ENCODE results near the gene ALKBH5. TPM values are rescaled to one million over a fixed set of nuclear protein-coding genes. Genes with fewer than 3 reads are reported as not detected.

The ALKBH5 gene
- total RNA-seq, 4 donors from 2014 or later, result 67.1 to 92.7 (median 73.2) TPM

GRCh38 chr17:18151290-18151689, 32.3 kb upstream of the ALKBH5 start:
- WGBS, result 89% methylated on average over 8 of the region's 9 CpGs
- Histone ChIP-seq H3K4me3 (no peak overlapping the region), H3K27ac (no peak overlapping the region), H3K9me3 (no peaks in the 10 kb centered on the region), H3K36me3 (no peaks in the 10 kb centered on the region), H3K27me3 (no peaks in the 10 kb centered on the region), H3K4me1 (peaks cover 11% of the 10 kb centered on the region)
- DNase-seq (ENCODE audit: low spot score in 2 of 2), result no peak
- TF ChIP-seq POLR2A (IDR thresholded peaks at IDR 0.05) (no peak), POLR2AphosphoS5 (IDR thresholded peaks at IDR 0.05) (no peak), EP300 (IDR thresholded peaks at IDR 0.05) (no peak)
- TF ChIP-seq, protein P1, sequence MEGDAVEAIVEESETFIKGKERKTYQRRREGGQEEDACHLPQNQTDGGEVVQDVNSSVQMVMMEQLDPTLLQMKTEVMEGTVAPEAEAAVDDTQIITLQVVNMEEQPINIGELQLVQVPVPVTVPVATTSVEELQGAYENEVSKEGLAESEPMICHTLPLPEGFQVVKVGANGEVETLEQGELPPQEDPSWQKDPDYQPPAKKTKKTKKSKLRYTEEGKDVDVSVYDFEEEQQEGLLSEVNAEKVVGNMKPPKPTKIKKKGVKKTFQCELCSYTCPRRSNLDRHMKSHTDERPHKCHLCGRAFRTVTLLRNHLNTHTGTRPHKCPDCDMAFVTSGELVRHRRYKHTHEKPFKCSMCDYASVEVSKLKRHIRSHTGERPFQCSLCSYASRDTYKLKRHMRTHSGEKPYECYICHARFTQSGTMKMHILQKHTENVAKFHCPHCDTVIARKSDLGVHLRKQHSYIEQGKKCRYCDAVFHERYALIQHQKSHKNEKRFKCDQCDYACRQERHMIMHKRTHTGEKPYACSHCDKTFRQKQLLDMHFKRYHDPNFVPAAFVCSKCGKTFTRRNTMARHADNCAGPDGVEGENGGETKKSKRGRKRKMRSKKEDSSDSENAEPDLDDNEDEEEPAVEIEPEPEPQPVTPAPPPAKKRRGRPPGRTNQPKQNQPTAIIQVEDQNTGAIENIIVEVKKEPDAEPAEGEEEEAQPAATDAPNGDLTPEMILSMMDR (IDR thresholded peaks at IDR 0.05), result no peak

GRCh38 chr17:18155179-18155578, 28.4 kb upstream of the ALKBH5 start:
- Histone ChIP-seq H3K4me1 (peaks cover 27% of the 10 kb centered on the region), H3K27ac (no peak overlapping the region), H3K27me3 (no peaks in the 10 kb centered on the region), H3K4me3 (no peak overlapping the region), H3K36me3 (no peaks in the 10 kb centered on the region), H3K9me3 (no peaks in the 10 kb centered on the region)
- TF ChIP-seq EP300 (IDR thresholded peaks at IDR 0.05), result no peak
- TF ChIP-seq, protein P1 (IDR thresholded peaks at IDR 0.05), result no peak
- 100% methylated on average over 4 of the region's 14 CpGs for WGBS
- no peak for DNase-seq (ENCODE audit: low spot score in 2 of 2)

DNA sequence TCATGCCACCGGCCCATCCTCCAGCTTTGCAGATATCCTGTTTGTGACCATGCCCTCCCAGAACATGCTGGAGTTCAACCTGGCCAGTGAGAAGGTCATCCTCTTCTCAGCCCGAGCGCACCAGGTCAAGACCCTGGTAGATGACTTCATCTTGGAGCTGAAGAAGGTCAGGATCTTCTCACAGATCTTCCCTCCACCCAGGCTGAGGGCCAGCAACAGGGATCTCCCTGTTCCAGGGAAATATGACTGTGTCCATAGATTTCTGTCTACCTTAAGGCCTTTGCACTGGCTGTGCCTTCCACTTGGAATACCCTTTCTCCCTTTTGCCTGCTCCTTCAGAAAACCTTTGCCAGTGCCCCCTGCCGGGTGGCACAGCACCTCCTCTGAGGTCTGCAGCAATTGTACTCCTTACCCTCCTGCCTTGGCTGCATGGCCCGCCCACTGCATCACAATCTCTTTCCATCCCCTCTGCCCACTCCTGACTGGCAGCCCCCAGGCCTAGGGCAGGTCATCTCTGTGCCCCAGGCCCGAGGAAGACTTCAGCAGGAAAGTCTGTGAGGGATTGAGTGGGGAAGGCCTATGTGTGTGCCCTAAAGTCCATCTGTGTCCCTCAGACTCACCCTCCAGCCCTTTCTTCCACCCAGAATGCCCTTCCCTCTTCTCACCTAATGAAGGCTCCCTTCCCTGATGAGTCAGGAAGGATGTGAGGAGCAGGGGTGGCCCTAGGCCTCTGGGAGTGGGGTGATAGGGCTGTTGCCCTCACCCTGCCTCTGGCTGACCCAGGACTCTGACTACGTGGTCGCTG, 27.3 kb upstream of the ALKBH5 start:
- Histone ChIP-seq H3K4me3 (no peak overlapping the region), H3K27ac (no peak overlapping the region), H3K27me3 (no peaks in the 10 kb centered on the region), H3K36me3 (no peaks in the 10 kb centered on the region), H3K4me1 (peaks cover 27% of the 10 kb centered on the region), H3K9me3 (no peaks in the 10 kb centered on the region)
- 87% methylated on average over 8 of the region's 8 CpGs for WGBS
- TF ChIP-seq POLR2A (IDR thresholded peaks at IDR 0.05) (no peak), POLR2AphosphoS5 (IDR thresholded peaks at IDR 0.05) (no peak), EP300 (IDR thresholded peaks at IDR 0.05) (no peak)
- TF ChIP-seq, protein P1 (IDR thresholded peaks at IDR 0.05), result no peak
- DNase-seq (ENCODE audit: low spot score in 2 of 2), result no peak

DNA sequence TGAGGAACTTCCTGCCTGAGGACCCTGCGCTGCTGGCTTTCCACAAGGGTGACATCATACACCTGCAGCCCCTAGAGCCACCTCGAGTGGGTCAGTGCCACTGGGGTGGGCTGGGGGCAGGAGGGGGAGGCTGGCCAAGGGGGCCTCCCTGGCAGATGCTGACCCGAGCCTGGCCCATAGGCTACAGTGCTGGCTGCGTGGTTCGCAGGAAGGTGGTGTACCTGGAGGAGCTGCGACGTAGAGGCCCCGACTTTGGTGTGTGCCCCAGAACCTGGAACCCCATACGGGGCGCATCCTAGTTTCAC, 26.7 kb upstream of the ALKBH5 start:
- Histone ChIP-seq H3K27me3 (no peaks in the 10 kb centered on the region), H3K4me1 (peaks cover 27% of the 10 kb centered on the region), H3K4me3 (no peak overlapping the region), H3K36me3 (no peaks in the 10 kb centered on the region), H3K9me3 (no peaks in the 10 kb centered on the region), H3K27ac (no peak overlapping the region)
- TF ChIP-seq, protein P1 (IDR thresholded peaks at IDR 0.05), result no peak
- no peak for TF ChIP-seq POLR2AphosphoS5 (IDR thresholded peaks at IDR 0.05)
- no peak for TF ChIP-seq POLR2A (IDR thresholded peaks at IDR 0.05)
- TF ChIP-seq EP300 (IDR thresholded peaks at IDR 0.05), result no peak
- DNase-seq (ENCODE audit: low spot score in 2 of 2), result no peak
- WGBS, result 97% methylated on average over 5 of the region's 10 CpGs

DNA sequence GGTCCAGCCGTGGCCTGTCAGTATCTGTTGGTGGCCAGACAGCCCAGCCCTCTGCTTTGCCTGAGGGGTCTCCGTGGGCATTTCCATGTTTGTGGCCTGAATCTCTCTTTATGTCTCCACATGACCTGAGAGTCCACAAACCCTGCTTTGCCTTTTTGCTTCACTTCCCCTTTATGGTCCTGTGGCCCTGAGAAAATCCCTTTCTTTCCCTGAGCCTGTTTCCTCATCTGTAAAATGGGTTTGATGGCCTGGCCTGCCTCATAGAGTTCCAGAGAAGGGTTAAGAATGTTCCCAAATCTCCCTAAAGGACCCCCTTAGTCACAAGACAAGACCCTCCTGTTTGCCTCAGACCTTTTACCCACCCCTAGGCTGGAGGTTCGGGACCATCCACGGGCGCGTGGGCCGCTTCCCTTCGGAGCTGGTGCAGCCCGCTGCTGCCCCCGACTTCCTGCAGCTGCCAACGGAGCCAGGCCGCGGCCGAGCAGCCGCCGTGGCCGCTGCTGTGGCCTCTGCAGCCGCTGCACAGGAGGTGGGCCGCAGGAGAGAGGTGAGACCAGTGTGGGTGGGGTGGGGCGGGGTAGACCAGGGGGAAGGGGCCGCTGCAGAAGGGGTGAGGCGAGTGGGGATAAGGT, 26.2 kb upstream of the ALKBH5 start:
- DNase-seq (ENCODE audit: low spot score in 2 of 2), result no peak
- TF ChIP-seq, protein P1 (IDR thresholded peaks at IDR 0.05), result no peak
- no peak for TF ChIP-seq EP300 (IDR thresholded peaks at IDR 0.05)
- no peak for TF ChIP-seq POLR2A (IDR thresholded peaks at IDR 0.05)
- TF ChIP-seq POLR2AphosphoS5 (IDR thresholded peaks at IDR 0.05), result no peak

More for the DNA sequence above, 26.2 kb upstream of the ALKBH5 start:
- peaks cover 27% of the 10 kb centered on the region for H3K4me1 ChIP-seq
- H3K4me3 ChIP-seq, result no peak overlapping the region
- no peaks in the 10 kb centered on the region for H3K36me3 ChIP-seq
- no peaks in the 10 kb centered on the region for H3K9me3 ChIP-seq
- 87% methylated on average over 14 of the region's 22 CpGs for WGBS
- no peak overlapping the region for H3K27ac ChIP-seq
- H3K27me3 ChIP-seq, result no peaks in the 10 kb centered on the region
